ENCODE data around the gene CALB2. TPM values are rescaled to one million over a fixed set of nuclear protein-coding genes. Genes with fewer than 3 reads are reported as not detected.

Gene CALB2
- total RNA-seq, 1 donor from 2014 or later: 0.30 TPM

Other genes starting within 250 kb of the CALB2 start
- 0.89 TPM for gene HYDIN, start 128.0 kb upstream of the CALB2 start, total RNA-seq
- 10.3 TPM for gene CMTR2, start 69.3 kb upstream of the CALB2 start, total RNA-seq
- gene TLE7, start 83.3 kb downstream of the CALB2 start, total RNA-seq: not detected
- 5.1 TPM for gene ZNF23, start 103.5 kb downstream of the CALB2 start, total RNA-seq
- 2.0 TPM for gene ZNF19, start 130.6 kb downstream of the CALB2 start, total RNA-seq
- not detected for gene CHST4, start 167.7 kb downstream of the CALB2 start, total RNA-seq
- 0.13 TPM for gene TAT, start 218.4 kb downstream of the CALB2 start, total RNA-seq